A549 (cell line): ENCODE data around the gene ARHGAP10.

Source experiments
- CBX8 ChIP-seq: fragments of 200-600 bp; sonication (generic); IDR thresholded peaks from 2 replicates; pipeline ENCODE4 v1.6.1; 2016
- CTCF ChIP-seq: fragments of >200 bp; sonication (Bioruptor Twin); formaldehyde crosslinking; IDR thresholded peaks from 3 replicates; pipeline ENCODE4 v1.5.1; 2016
- E2F6 ChIP-seq: IDR thresholded peaks from 2 replicates; pipeline ENCODE4 v1.6.1; 2012; ENCODE audit warnings: low read depth, borderline replicate concordance
- ELK1 ChIP-seq: fragments of 150-350 bp; IDR thresholded peaks from 2 replicates; pipeline ENCODE4 v1.6.1; 2014; ENCODE audit warnings: low read depth, mild to moderate bottlenecking, low read length
- HDAC2 ChIP-seq: fragments of 200-600 bp; sonication (generic); IDR thresholded peaks from 2 replicates; pipeline ENCODE4 v1.6.1; 2016
- POLR2A ChIP-seq: IDR thresholded peaks from 2 replicates; pipeline ENCODE4 v1.6.1; 2012; ENCODE audit warnings: mild to moderate bottlenecking, low read length

GRCh38 chr4:147816382-147817254 lies 84.7 kb downstream of the ARHGAP10 start:
- TF ChIP-seq CTCF (no peak), ELK1 (no peak), E2F6 (no peak), CBX8 (no peak), HDAC2 (no peak), POLR2A (no peak)
